IMR-90 (cell line): ENCODE results near the gene CNST. TPM values are rescaled to one million over a fixed set of nuclear protein-coding genes. Genes with fewer than 3 reads are reported as not detected.

Source experiments
- ATAC-seq: fragments of 200-7000 bp; cut with Tn5 transposase; 2 replicates; pipeline ENCODE4 v1.9.1; 2020; ENCODE audit warnings: low read depth, mild to moderate bottlenecking, moderate library complexity
- BruUV-seq: library from RNA; stranded (reverse); fragments of 400-500 nt; replicated peaks from 2 replicates; lab custom pipeline; 2021; lab: Mats Ljungman, UMichigan
- CTCF ChIA-PET: fragments of 300-600 bp; formaldehyde crosslinking; extraction: SDS; loops from one replicate; lab custom pipeline; 2021; ENCODE audit warnings: antibody characterized with exemption; lab: Yijun Ruan, JAX
- POLR2A ChIA-PET: fragments of 300-600 bp; sonication (Branson Sonifier 250); formaldehyde crosslinking; loops from one replicate; lab custom pipeline; 2022; ENCODE audit warnings: antibody characterized with exemption; ENCODE audit not compliant: unreplicated experiment; lab: Charles Lee
- DNase-seq: peaks from one replicate; pipeline ENCODE4 v3.0.0; 2013
- H2AFZ ChIP-seq: replicated peaks from 2 replicates; pipeline ENCODE3; 2013; ENCODE audit warnings: low read length, mild to moderate bottlenecking; ENCODE audit not compliant: poor library complexity
- H2AK5ac ChIP-seq: 2 replicates; pipeline ENCODE4 v1.6.1; 2013; ENCODE audit warnings: low read depth, low read length, inconsistent platforms
- H2AK9ac ChIP-seq: replicated peaks from 2 replicates; pipeline ENCODE3; 2013; ENCODE audit warnings: mild to moderate bottlenecking, low read depth, low read length, moderate library complexity; ENCODE audit not compliant: poor library complexity
- H2BK120ac ChIP-seq: 2 replicates; pipeline ENCODE4 v1.6.1; 2013; ENCODE audit warnings: low read depth, low read length, inconsistent platforms
- H2BK15ac ChIP-seq: 3 replicates; pipeline ENCODE4 v1.6.1; 2013; ENCODE audit warnings: low read depth, low read length, inconsistent platforms
- H2BK20ac ChIP-seq: 2 replicates; pipeline ENCODE4 v1.6.1; 2013; ENCODE audit warnings: low read depth, mild to moderate bottlenecking, inconsistent platforms, low read length, moderate library complexity
- H2BK5ac ChIP-seq: 2 replicates; pipeline ENCODE4 v1.6.1; 2013; ENCODE audit warnings: mild to moderate bottlenecking, low read depth, low read length, inconsistent platforms; ENCODE audit not compliant: poor library complexity, severe bottlenecking
- H3K14ac ChIP-seq: replicated peaks from 2 replicates; pipeline ENCODE4 v1.6.1; 2013; ENCODE audit warnings: low read depth, low read length, inconsistent platforms
- H3K18ac ChIP-seq: 2 replicates; pipeline ENCODE4 v1.6.1; 2013; ENCODE audit warnings: low read depth, low read length, control low read depth
- H3K23ac ChIP-seq: 2 replicates; pipeline ENCODE4 v1.6.1; 2013; ENCODE audit warnings: low read depth, low read length, inconsistent platforms
- H3K27ac ChIP-seq: 2 replicates; pipeline ENCODE4 v1.5.1; 2013; ENCODE audit warnings: mild to moderate bottlenecking, control low read depth, low read length; ENCODE audit not compliant: insufficient read depth
- H3K27me3 ChIP-seq: 2 replicates; pipeline ENCODE4 v1.6.1; 2013; ENCODE audit warnings: low read length; ENCODE audit not compliant: control insufficient read depth, insufficient read depth
- H3K36me3 ChIP-seq: 2 replicates; pipeline ENCODE4 v1.6.1; 2013; ENCODE audit warnings: low read length, mixed read lengths; ENCODE audit not compliant: control insufficient read depth, insufficient read depth
- H3K4ac ChIP-seq: 2 replicates; pipeline ENCODE4 v1.6.1; 2013; ENCODE audit warnings: low read depth, low read length, inconsistent platforms
- H3K4me1 ChIP-seq: 2 replicates; pipeline ENCODE4 v1.6.1; 2013; ENCODE audit warnings: low read length, mixed read lengths; ENCODE audit not compliant: control insufficient read depth, insufficient read depth
- H3K4me2 ChIP-seq: 2 replicates; pipeline ENCODE4 v1.6.1; 2013; ENCODE audit warnings: low read depth, mild to moderate bottlenecking, control low read depth, low read length, moderate library complexity
- H3K4me3 ChIP-seq: 2 replicates; pipeline ENCODE4 v1.5.1; 2013; ENCODE audit warnings: low read depth, mild to moderate bottlenecking, control low read depth, low read length, moderate library complexity; ENCODE audit not compliant: insufficient read depth
- H3K56ac ChIP-seq: 2 replicates; pipeline ENCODE4 v1.6.1; 2013; ENCODE audit warnings: low read length, inconsistent platforms; ENCODE audit not compliant: insufficient read depth; ENCODE audit errors: extremely low read depth
- H3K79me1 ChIP-seq, 2 experiments: 2 replicates each; pipeline ENCODE4 v1.6.1; 2013; ENCODE audit warnings: low read length in 2 of 2, inconsistent platforms in 1 of 2, low read depth in 1 of 2
- H3K9ac ChIP-seq: 2 replicates; pipeline ENCODE4 v1.6.1; 2013; ENCODE audit warnings: low read depth, low read length, control low read depth
- H3K9me1 ChIP-seq: 2 replicates; pipeline ENCODE4 v1.6.1; 2013; ENCODE audit warnings: low read length, inconsistent platforms; ENCODE audit not compliant: insufficient read depth
- H3K9me3 ChIP-seq: 2 replicates; pipeline ENCODE4 v1.6.1; 2013; ENCODE audit warnings: low read length; ENCODE audit not compliant: control insufficient read depth, insufficient read depth
- H4K20me1 ChIP-seq: 2 replicates; pipeline ENCODE4 v1.6.1; 2013; ENCODE audit warnings: low read length, inconsistent platforms; ENCODE audit not compliant: insufficient read depth
- H4K5ac ChIP-seq: 2 replicates; pipeline ENCODE4 v1.6.1; 2013; ENCODE audit warnings: mild to moderate bottlenecking, low read depth, low read length, control low read depth
- H4K8ac ChIP-seq, 2 experiments: 2 replicates each; pipeline ENCODE4 v1.6.1; 2013; ENCODE audit warnings: low read depth in 2 of 2, low read length in 2 of 2, control low read depth in 1 of 2, inconsistent platforms in 1 of 2
- H4K91ac ChIP-seq: 2 replicates; pipeline ENCODE4 v1.6.1; 2013; ENCODE audit warnings: low read depth, low read length, inconsistent platforms; ENCODE audit not compliant: insufficient read depth
- BHLHE40 ChIP-seq: fragments of 150-350 bp; IDR thresholded peaks from 2 replicates; pipeline ENCODE4 v1.6.1; 2016; ENCODE audit warnings: mild to moderate bottlenecking, low read depth, low read length
- CEBPB ChIP-seq: IDR thresholded peaks from 2 replicates; pipeline ENCODE4 v1.6.1; 2012; ENCODE audit warnings: low read depth, low read length, improper control_type of control experiment
- CHD1 ChIP-seq: IDR thresholded peaks from 2 replicates; pipeline ENCODE4 v1.6.1; 2012; ENCODE audit warnings: low read depth, low read length, improper control_type of control experiment
- CTCF ChIP-seq: conservative IDR thresholded peaks from 2 replicates; pipeline ENCODE4 v1.5.1; 2012; ENCODE audit warnings: mild to moderate bottlenecking, low read depth, low read length, improper control_type of control experiment
- ELK1 ChIP-seq: fragments of 150-350 bp; IDR thresholded peaks from 2 replicates; pipeline ENCODE4 v1.6.1; 2016; ENCODE audit warnings: low read depth, mild to moderate bottlenecking, low read length, moderate library complexity, borderline replicate concordance
- FOS ChIP-seq: fragments of 150-350 bp; IDR thresholded peaks from 2 replicates; pipeline ENCODE4 v1.6.1; 2016; ENCODE audit warnings: low read depth, low read length
- MAFK ChIP-seq: IDR thresholded peaks from 2 replicates; pipeline ENCODE4 v1.6.1; 2012; ENCODE audit warnings: low read depth, low read length, improper control_type of control experiment
- MAZ ChIP-seq: IDR thresholded peaks from 2 replicates; pipeline ENCODE4 v1.6.1; 2012; ENCODE audit warnings: low read depth, mild to moderate bottlenecking, low read length, improper control_type of control experiment, moderate library complexity, borderline replicate concordance
- MXI1 ChIP-seq: IDR thresholded peaks from 2 replicates; pipeline ENCODE4 v1.6.1; 2012; ENCODE audit warnings: low read depth, mild to moderate bottlenecking, low read length, moderate library complexity, borderline replicate concordance
- NFE2L2 ChIP-seq: fragments of 150-350 bp; IDR thresholded peaks from 2 replicates; pipeline ENCODE4 v1.6.1; 2016; ENCODE audit warnings: low read depth, mild to moderate bottlenecking, low read length
- POLR2A ChIP-seq: IDR thresholded peaks from 2 replicates; pipeline ENCODE4 v1.6.1; 2012; ENCODE audit warnings: mild to moderate bottlenecking, low read depth, low read length
- RAD21 ChIP-seq: IDR thresholded peaks from 2 replicates; pipeline ENCODE4 v1.6.1; 2012; ENCODE audit warnings: low read length, improper control_type of control experiment
- RCOR1 ChIP-seq: IDR thresholded peaks from 2 replicates; pipeline ENCODE4 v1.6.1; 2012; ENCODE audit warnings: mild to moderate bottlenecking, low read length, improper control_type of control experiment; ENCODE audit not compliant: insufficient replicate concordance
- RFX5 ChIP-seq: IDR thresholded peaks from 2 replicates; pipeline ENCODE4 v1.8.0; 2012; ENCODE audit warnings: low read depth, mild to moderate bottlenecking, low read length, moderate library complexity
- SMC3 ChIP-seq: fragments of 150-350 bp; IDR thresholded peaks from 2 replicates; pipeline ENCODE4 v1.6.1; 2016; ENCODE audit warnings: low read depth, mild to moderate bottlenecking, antibody characterized with exemption, low read length, moderate library complexity
- USF2 ChIP-seq: fragments of 150-350 bp; IDR thresholded peaks from 2 replicates; pipeline ENCODE4 v1.6.1; 2017; ENCODE audit warnings: mild to moderate bottlenecking, antibody characterized with exemption, low read length, low read depth
- WGBS, 2 experiments: methylation state at CpG; one replicate each; pipeline versions ENCODE4 v1.1.5 to v1.1.7; 2013; ENCODE audit warnings: missing lambda C conversion rate in 2 of 2; ENCODE audit not compliant: insufficient read length in 1 of 2; ENCODE audit errors: extremely low coverage in 2 of 2; 5-methylcytosine and 5-hydroxymethylcytosine counted together
- dilution Hi-C: fragments of 300-500 bp; cut with HindIII; formaldehyde crosslinking; loops from one replicate; pipeline ENCODE4 v1.14.3; 2018; ENCODE audit warnings: low sequenced_read_pairs; ENCODE audit not compliant: unreplicated experiment
- in situ Hi-C: fragments of 300-500 bp; cut with MboI; formaldehyde crosslinking; loops from 3 replicates; pipeline ENCODE4 v1.14.3; 2019; ENCODE audit warnings: low sequenced_read_pairs, inconsistent platforms, mixed read lengths
- intact Hi-C: fragments of 100-400 bp; cut with micrococcal nuclease; formaldehyde crosslinking; loops from 2 replicates; pipeline ENCODE4 v1.10.0; 2022
- polyA plus RNA-seq, 3 experiments: library from polyadenylated mRNA; depleted of rRNA; stranded (reverse); fragments of >200 nt; gene quantifications; 2 replicates each; pipeline ENCODE4 v1.2.3, GENCODE V29; 2012; ENCODE audit warnings: low replicate concordance in 1 of 3
- total RNA-seq: library from RNA; depleted of rRNA; stranded (reverse); fragments of >200 nt; gene quantifications from 2 replicates; pipeline ENCODE4 v1.2.3, GENCODE V29; 2012

Gene CNST
- total and polyA plus RNA-seq, 2 of the 4 experiments (the other 2 are of a cell fraction) = 15.4 to 25.5 TPM

GRCh38 chr1:246680190-246680589 lies 113.9 kb downstream of the CNST start:
- dilution Hi-C loops = no loop called here
- no peak for ATAC-seq
- WGBS, 2 experiments = 79% methylated on average over 5 of the region's 8 CpGs; no CpG with 5 or more reads in 1 of the 2 experiments
- Histone ChIP-seq H2BK5ac (no peak overlapping the region), H3K79me1 (no peaks in the 10 kb centered on the region; a peak in 1 of 4 replicates), H4K20me1 (no peaks in the 10 kb centered on the region), H2BK20ac (no peak overlapping the region), H3K56ac (no peak overlapping the region), H3K4ac (no peak overlapping the region), H3K9ac (no peak overlapping the region), H3K18ac (no peak overlapping the region), H3K23ac (no peak overlapping the region), H3K4me3 (no peak overlapping the region), H3K9me1 (peaks cover 8% of the 10 kb centered on the region), H2BK120ac (no peak overlapping the region), H2AK5ac (no peak overlapping the region; the same call in 1 of the 2 replicates), H4K8ac (peak overlapping the region in 1 of 2 experiments; percentile 6; a peak in 1 of 4 replicates), H2AK9ac (no peak overlapping the region), H3K4me2 (no peak overlapping the region), H3K27ac (no peak overlapping the region), H3K14ac (no peak overlapping the region), H4K5ac (no peak overlapping the region), H3K9me3 (no peaks in the 10 kb centered on the region), H3K27me3 (no peaks in the 10 kb centered on the region), H2AFZ (no peak overlapping the region), H2BK15ac (no peak overlapping the region), H4K91ac (no peak overlapping the region), H3K4me1 (peaks cover 4% of the 10 kb centered on the region; the same call in 1 of the 2 replicates), H3K36me3 (no peaks in the 10 kb centered on the region)
- in situ Hi-C loops = loop anchor here (25.0 kb wide), 1 partner anchor 1518 kb away; the partner anchor contains the start of gene KIF26B
- peak; percentile 35 for DNase-seq
- intact Hi-C loops = no loop called here
- ChIA-PET CTCF (no interaction called here), POLR2A (no interaction called here)
- no peak for TF ChIP-seq USF2
- no peak for TF ChIP-seq SMC3
- no peak for TF ChIP-seq CEBPB
- TF ChIP-seq POLR2A = no peak
- TF ChIP-seq CTCF = no peak
- no peak for TF ChIP-seq RCOR1
- no peak for TF ChIP-seq BHLHE40
- no peak for TF ChIP-seq CHD1
- no peak for TF ChIP-seq RAD21
- no peak for TF ChIP-seq MAFK
- TF ChIP-seq ELK1 = no peak
- no peak for TF ChIP-seq MXI1
- TF ChIP-seq NFE2L2 = no peak
- TF ChIP-seq RFX5 = no peak
- no peak for TF ChIP-seq MAZ
- TF ChIP-seq FOS = no peak
- BruUV-seq = no TSS peak
